ENCODE measurements around the gene HS2ST1.

The HS2ST1 gene

DNA sequence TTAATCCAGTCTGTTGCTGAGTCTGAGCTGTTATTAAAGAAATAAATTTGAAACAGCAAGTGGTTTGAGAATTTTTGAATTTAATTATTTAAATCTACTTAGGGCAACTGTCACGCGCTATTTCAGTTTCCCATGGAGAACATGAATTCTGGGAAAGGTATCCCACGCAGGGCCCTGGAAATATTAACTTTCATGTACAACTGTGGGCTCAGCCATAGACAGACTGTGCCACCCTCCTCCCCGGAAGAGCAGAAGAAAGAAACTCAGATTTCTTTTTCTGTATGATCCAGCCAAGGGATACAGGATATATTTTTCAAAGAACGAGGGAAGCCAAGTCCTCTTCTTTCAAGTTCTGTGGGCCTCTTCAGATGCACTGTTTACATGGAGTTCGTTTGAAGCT is 241.7 kb downstream of the HS2ST1 start:
- no peak for DNase-seq (ENCODE audit: low read depth in 3 of 3, low spot score in 1 of 3)

DNA sequence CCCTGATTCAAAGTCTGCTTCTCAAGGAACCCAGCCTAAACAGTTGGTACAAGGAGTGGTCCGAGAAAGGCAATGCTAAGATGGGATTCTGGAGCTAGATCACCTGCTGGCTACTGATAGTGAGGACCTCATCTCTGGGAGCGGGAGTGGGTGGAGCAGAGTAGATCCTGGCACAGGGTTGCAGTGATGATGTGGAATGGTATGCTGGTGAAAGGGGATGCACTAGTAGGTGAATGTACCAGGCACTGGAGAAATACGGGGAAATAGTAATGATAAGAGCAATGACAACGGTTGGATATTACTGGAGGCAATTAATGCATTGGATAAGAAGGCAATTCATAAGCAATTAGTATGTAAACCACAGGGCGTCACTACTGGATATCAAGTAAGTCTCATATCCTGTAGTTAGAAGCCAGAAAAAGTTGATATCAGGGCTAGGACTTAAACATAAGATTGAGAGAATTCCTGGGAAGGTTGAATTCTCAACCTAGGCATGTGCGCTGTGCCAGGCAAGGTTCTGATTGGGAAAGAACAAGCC is 245.0 kb downstream of the HS2ST1 start:
- no peak for DNase-seq (ENCODE audit: low read depth in 3 of 3, low spot score in 1 of 3)
